HepG2 (cell line): ENCODE results near the gene GTF2H4. TPM values are rescaled to one million over a fixed set of nuclear protein-coding genes. Genes with fewer than 3 reads are reported as not detected.

Experiments
- BORCS8-MEF2B ChIP-seq: sonication (generic); formaldehyde crosslinking; IDR thresholded peaks from 2 replicates; pipeline ENCODE4 v1.8.0; 2022; ENCODE audit warnings: mild to moderate bottlenecking, missing genetic modification reagents
- DMAP1 ChIP-seq: IDR thresholded peaks from 2 replicates; pipeline ENCODE4 v1.6.1; 2016
- ELF3 ChIP-seq: IDR thresholded peaks from 2 replicates; pipeline ENCODE4 v1.6.1; 2016; ENCODE audit warnings: missing genetic modification reagents, missing compliant biosample characterization
- FUBP1 ChIP-seq: sonication (generic); formaldehyde crosslinking; IDR thresholded peaks from 2 replicates; pipeline ENCODE4 v1.5.1; 2020; ENCODE audit warnings: missing genetic modification reagents, mild to moderate bottlenecking, borderline replicate concordance
- HNF4A ChIP-seq: sonication (generic); formaldehyde crosslinking; IDR thresholded peaks from 2 replicates; pipeline ENCODE4 v1.4.0; 2020; ENCODE audit warnings: missing genetic modification reagents
- ISL2 ChIP-seq: sonication (generic); formaldehyde crosslinking; IDR thresholded peaks from 2 replicates; pipeline ENCODE4 v1.5.0; 2020; ENCODE audit warnings: missing genetic modification reagents
- RERE ChIP-seq: IDR thresholded peaks from 2 replicates; pipeline ENCODE4 v1.6.1; 2016; ENCODE audit warnings: low read depth, missing genetic modification reagents, missing compliant biosample characterization
- SAP130 ChIP-seq: IDR thresholded peaks from 2 replicates; pipeline ENCODE4 v1.6.1; 2016; ENCODE audit warnings: low read depth
- XBP1 ChIP-seq: sonication (generic); formaldehyde crosslinking; IDR thresholded peaks from 2 replicates; pipeline ENCODE4 v1.5.0; 2020; ENCODE audit warnings: missing genetic modification reagents
- ZNF124 ChIP-seq: sonication (generic); formaldehyde crosslinking; IDR thresholded peaks from 2 replicates; pipeline ENCODE4 v1.4.0; 2020; ENCODE audit warnings: missing genetic modification reagents
- ZNF547 ChIP-seq: sonication (generic); formaldehyde crosslinking; IDR thresholded peaks from 2 replicates; pipeline ENCODE4 v1.5.1; 2020; ENCODE audit warnings: mild to moderate bottlenecking, missing genetic modification reagents
- polyA plus RNA-seq, 8 experiments: library from polyadenylated mRNA; depleted of rRNA in 3 of 8; stranded (reverse) in 7 of 8; unstranded in 1 of 8; fragments of >200 nt; fragmentation: Illumina TruSeq in 4 of 8; extraction: Trizol in 4 of 8; gene quantifications; 2 replicates each; pipeline versions ENCODE4 v1.2.1 to v1.2.3, GENCODE V29; 2011 to 2016; ENCODE audit warnings: low read depth in 4 of 8, missing spikeins in 1 of 8, mixed read lengths in 1 of 8; ENCODE audit not compliant: insufficient read depth in 1 of 8
- total RNA-seq, 5 experiments: library from RNA; depleted of rRNA; stranded (reverse); fragments of >200 nt; fragmentation: Illumina TruSeq; extraction: Trizol; gene quantifications; 2 replicates each; pipeline ENCODE4 v1.2.3, GENCODE V29; 2016; ENCODE audit warnings: low read depth in 1 of 5
- TF ChIP-seq, protein P1 (sequence below): sonication (generic); formaldehyde crosslinking; IDR thresholded peaks from 2 replicates; pipeline ENCODE4 v1.5.1; 2020; ENCODE audit warnings: mild to moderate bottlenecking, missing genetic modification reagents, moderate library complexity
- TF ChIP-seq, protein P2 (sequence below): sonication (generic); formaldehyde crosslinking; conservative IDR thresholded peaks from 2 replicates; pipeline ENCODE4 v1.4.0; 2020; ENCODE audit warnings: mild to moderate bottlenecking, missing genetic modification reagents, moderate library complexity

GTF2H4 gene
- total and polyA plus RNA-seq, 2 of the 13 experiments (the other 11 are each of a cell fraction or from before 2014, with no cell fraction given): 15.9 to 49.3 TPM

DNA sequence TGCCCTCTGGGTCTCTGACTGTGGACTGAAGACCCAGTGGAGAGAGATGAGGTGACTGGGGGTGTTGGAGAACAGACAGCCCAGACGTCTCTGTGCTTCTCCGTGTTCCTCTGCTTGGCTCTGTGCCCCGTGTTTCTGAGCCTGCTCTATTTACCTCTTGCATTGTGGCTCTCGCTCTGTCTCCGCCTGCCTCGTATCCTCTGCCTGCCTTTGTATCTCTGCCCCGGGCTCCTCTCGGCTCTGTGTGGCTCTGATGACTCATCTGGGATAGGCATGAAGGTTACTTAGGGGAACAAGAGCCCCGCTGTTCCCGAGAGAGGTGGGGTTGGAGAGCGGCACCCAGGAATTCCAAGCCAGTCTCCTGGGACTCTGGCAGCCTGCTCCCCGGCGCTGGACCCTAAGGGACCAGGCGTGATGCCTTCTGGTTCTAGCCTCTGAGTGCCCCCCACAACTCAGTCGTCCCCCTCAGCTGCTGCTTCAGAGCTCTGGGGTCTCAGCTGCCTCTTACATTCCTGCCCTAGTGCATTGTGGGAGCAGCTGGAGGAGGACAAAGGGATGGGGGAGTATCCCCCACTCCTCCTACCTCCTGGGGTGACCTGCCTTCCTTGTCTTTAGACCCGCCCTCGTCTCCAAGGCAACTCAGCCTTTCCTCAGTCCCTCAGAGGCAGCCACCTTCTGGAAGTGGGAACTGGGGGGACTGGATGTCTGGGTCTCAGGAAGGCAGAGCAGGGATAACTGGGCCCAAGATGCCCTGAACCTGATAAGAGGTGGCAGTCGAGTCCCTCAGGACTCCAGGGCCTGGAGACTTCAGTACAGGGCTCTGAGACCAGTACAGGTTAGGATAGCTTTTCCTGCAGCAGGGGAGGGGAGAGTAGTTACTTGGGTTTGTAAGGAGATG, 21.8 kb upstream of the GTF2H4 start (continued):
- TF ChIP-seq HNF4A (CRISPR knock-in tag) (peak; percentile 13; the same call in 1 of the 2 replicates), SAP130 (peak; percentile 79), ZNF124 (CRISPR knock-in tag) (no peak), XBP1 (CRISPR knock-in tag) (no peak), BORCS8-MEF2B (CRISPR knock-in tag) (peak; percentile 3; the same call in 1 of the 2 replicates), RERE (CRISPR knock-in tag) (no peak), ELF3 (CRISPR knock-in tag) (0 out of 2 replicates have a peak, but pooled peaks have one; percentile 7), FUBP1 (CRISPR knock-in tag) (no peak), ISL2 (CRISPR knock-in tag) (0 out of 2 replicates have a peak, but pooled peaks have one; percentile 20), ZNF547 (CRISPR knock-in tag) (no peak), DMAP1 (CRISPR knock-in tag) (0 out of 2 replicates have a peak, but pooled peaks have one; percentile 47)
- TF ChIP-seq, protein P1, sequence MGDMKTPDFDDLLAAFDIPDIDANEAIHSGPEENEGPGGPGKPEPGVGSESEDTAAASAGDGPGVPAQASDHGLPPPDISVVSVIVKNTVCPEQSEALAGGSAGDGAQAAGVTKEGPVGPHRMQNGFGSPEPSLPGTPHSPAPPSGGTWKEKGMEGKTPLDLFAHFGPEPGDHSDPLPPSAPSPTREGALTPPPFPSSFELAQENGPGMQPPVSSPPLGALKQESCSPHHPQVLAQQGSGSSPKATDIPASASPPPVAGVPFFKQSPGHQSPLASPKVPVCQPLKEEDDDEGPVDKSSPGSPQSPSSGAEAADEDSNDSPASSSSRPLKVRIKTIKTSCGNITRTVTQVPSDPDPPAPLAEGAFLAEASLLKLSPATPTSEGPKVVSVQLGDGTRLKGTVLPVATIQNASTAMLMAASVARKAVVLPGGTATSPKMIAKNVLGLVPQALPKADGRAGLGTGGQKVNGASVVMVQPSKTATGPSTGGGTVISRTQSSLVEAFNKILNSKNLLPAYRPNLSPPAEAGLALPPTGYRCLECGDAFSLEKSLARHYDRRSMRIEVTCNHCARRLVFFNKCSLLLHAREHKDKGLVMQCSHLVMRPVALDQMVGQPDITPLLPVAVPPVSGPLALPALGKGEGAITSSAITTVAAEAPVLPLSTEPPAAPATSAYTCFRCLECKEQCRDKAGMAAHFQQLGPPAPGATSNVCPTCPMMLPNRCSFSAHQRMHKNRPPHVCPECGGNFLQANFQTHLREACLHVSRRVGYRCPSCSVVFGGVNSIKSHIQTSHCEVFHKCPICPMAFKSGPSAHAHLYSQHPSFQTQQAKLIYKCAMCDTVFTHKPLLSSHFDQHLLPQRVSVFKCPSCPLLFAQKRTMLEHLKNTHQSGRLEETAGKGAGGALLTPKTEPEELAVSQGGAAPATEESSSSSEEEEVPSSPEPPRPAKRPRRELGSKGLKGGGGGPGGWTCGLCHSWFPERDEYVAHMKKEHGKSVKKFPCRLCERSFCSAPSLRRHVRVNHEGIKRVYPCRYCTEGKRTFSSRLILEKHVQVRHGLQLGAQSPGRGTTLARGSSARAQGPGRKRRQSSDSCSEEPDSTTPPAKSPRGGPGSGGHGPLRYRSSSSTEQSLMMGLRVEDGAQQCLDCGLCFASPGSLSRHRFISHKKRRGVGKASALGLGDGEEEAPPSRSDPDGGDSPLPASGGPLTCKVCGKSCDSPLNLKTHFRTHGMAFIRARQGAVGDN (CRISPR knock-in tag): peak; percentile 52; the same call in 1 of the 2 replicates
- TF ChIP-seq, protein P2, sequence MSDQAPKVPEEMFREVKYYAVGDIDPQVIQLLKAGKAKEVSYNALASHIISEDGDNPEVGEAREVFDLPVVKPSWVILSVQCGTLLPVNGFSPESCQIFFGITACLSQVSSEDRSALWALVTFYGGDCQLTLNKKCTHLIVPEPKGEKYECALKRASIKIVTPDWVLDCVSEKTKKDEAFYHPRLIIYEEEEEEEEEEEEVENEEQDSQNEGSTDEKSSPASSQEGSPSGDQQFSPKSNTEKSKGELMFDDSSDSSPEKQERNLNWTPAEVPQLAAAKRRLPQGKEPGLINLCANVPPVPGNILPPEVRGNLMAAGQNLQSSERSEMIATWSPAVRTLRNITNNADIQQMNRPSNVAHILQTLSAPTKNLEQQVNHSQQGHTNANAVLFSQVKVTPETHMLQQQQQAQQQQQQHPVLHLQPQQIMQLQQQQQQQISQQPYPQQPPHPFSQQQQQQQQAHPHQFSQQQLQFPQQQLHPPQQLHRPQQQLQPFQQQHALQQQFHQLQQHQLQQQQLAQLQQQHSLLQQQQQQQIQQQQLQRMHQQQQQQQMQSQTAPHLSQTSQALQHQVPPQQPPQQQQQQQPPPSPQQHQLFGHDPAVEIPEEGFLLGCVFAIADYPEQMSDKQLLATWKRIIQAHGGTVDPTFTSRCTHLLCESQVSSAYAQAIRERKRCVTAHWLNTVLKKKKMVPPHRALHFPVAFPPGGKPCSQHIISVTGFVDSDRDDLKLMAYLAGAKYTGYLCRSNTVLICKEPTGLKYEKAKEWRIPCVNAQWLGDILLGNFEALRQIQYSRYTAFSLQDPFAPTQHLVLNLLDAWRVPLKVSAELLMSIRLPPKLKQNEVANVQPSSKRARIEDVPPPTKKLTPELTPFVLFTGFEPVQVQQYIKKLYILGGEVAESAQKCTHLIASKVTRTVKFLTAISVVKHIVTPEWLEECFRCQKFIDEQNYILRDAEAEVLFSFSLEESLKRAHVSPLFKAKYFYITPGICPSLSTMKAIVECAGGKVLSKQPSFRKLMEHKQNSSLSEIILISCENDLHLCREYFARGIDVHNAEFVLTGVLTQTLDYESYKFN (CRISPR knock-in tag): peak; percentile 49
